HUES48 (cell line): ENCODE measurements around the gene ZNF544.

Source experiments
- H3K27ac ChIP-seq: one replicate; pipeline ENCODE4 v1.7.0; 2013; ENCODE audit warnings: low read depth, low read length, inconsistent platforms
- H3K27me3 ChIP-seq: 2 replicates; pipeline ENCODE4 v1.6.1; 2013; ENCODE audit warnings: mild to moderate bottlenecking, low read length; ENCODE audit not compliant: control insufficient read depth, insufficient read depth
- H3K36me3 ChIP-seq: 2 replicates; pipeline ENCODE4 v1.6.1; 2013; ENCODE audit warnings: low read length; ENCODE audit not compliant: control insufficient read depth, insufficient read depth
- H3K4me1 ChIP-seq: 2 replicates; pipeline ENCODE4 v1.6.1; 2013; ENCODE audit warnings: mild to moderate bottlenecking, low read length; ENCODE audit not compliant: control insufficient read depth, insufficient read depth
- H3K4me3 ChIP-seq: 2 replicates; pipeline ENCODE4 v1.5.1; 2013; ENCODE audit warnings: mild to moderate bottlenecking, low read depth, low read length
- H3K9ac ChIP-seq: 2 replicates; pipeline ENCODE4 v1.6.1; 2013; ENCODE audit warnings: mild to moderate bottlenecking, low read depth, low read length, moderate library complexity
- H3K9me3 ChIP-seq: 2 replicates; pipeline ENCODE4 v1.6.1; 2013; ENCODE audit warnings: low read length; ENCODE audit not compliant: control insufficient read depth, insufficient read depth

Gene ZNF544

GRCh38 chr19:58228585-58229254 lies at the start of gene ZNF544:
TSS of gene ZNF544 (plus strand) at chr19:58228914. CDS start at chr19:58244024, 15,110 bp downstream.
- H3K9ac ChIP-seq = peak within 1 kb of the TSS; percentile 98
- H3K4me1 ChIP-seq = peaks cover 11% of the 10 kb centered on the region
- peak within 1 kb of the TSS; percentile 94 for H3K4me3 ChIP-seq
- H3K36me3 ChIP-seq = peaks cover 41% of the 10 kb centered on the region
- no peaks in the 10 kb centered on the region for H3K9me3 ChIP-seq
- no peaks in the 10 kb centered on the region for H3K27me3 ChIP-seq
- peak within 1 kb of the TSS; percentile 94 for H3K27ac ChIP-seq

GRCh38 chr19:58181902-58182576 lies 46.7 kb upstream of the ZNF544 start:
- Histone ChIP-seq H3K9me3 (peaks cover 49% of the 10 kb centered on the region), H3K27me3 (no peaks in the 10 kb centered on the region), H3K36me3 (peaks cover 17% of the 10 kb centered on the region), H3K4me3 (peak overlapping the region; percentile 60), H3K27ac (no peak overlapping the region), H3K9ac (no peak overlapping the region), H3K4me1 (no peaks in the 10 kb centered on the region)

GRCh38 chr19:58182577-58182988 lies 46.1 kb upstream of the ZNF544 start:
- H3K9ac ChIP-seq = no peak overlapping the region
- H3K4me1 ChIP-seq = no peaks in the 10 kb centered on the region
- H3K36me3 ChIP-seq = peaks cover 23% of the 10 kb centered on the region
- no peaks in the 10 kb centered on the region for H3K27me3 ChIP-seq
- peaks cover 53% of the 10 kb centered on the region for H3K9me3 ChIP-seq
- H3K27ac ChIP-seq = no peak overlapping the region
- peak overlapping the region; percentile 98 for H3K4me3 ChIP-seq

GRCh38 chr19:58182989-58183816 lies 45.5 kb upstream of the ZNF544 start, which contains the start of gene ZNF274:
TSS of gene ZNF274 (plus strand) at chr19:58183061. CDS start at chr19:58183966, 905 bp downstream.
- Histone ChIP-seq H3K27me3 (no peaks in the 10 kb centered on the region), H3K36me3 (peaks cover 28% of the 10 kb centered on the region), H3K4me3 (peak within 1 kb of the TSS; percentile 98), H3K27ac (peak within 1 kb of the TSS; percentile 98), H3K9me3 (peaks cover 54% of the 10 kb centered on the region), H3K4me1 (no peaks in the 10 kb centered on the region), H3K9ac (peak within 1 kb of the TSS; percentile 99)

- Histone ChIP-seq H3K4me3 (peak overlapping the region; percentile 98), H3K9ac (peak overlapping the region; percentile 99), H3K27me3 (no peaks in the 10 kb centered on the region), H3K27ac (peak overlapping the region; percentile 98), H3K36me3 (peaks cover 30% of the 10 kb centered on the region), H3K4me1 (no peaks in the 10 kb centered on the region), H3K9me3 (peaks cover 56% of the 10 kb centered on the region)
Observed at GRCh38 chr19:58183817-58184215, 44.9 kb upstream of the ZNF544 start.

- peaks cover 94% of the 10 kb centered on the region for H3K9me3 ChIP-seq
- no peaks in the 10 kb centered on the region for H3K27me3 ChIP-seq
- H3K9ac ChIP-seq = no peak overlapping the region
- peak overlapping the region; percentile 12; the same call in 1 of the 2 replicates for H3K4me3 ChIP-seq
- H3K27ac ChIP-seq = no peak overlapping the region
- peaks cover 82% of the 10 kb centered on the region for H3K36me3 ChIP-seq
- no peaks in the 10 kb centered on the region for H3K4me1 ChIP-seq
Observed at GRCh38 chr19:58196901-58197616, 31.7 kb upstream of the ZNF544 start.

GRCh38 chr19:58203814-58204475 lies 24.8 kb upstream of the ZNF544 start:
- Histone ChIP-seq H3K36me3 (peaks cover 58% of the 10 kb centered on the region), H3K9ac (peak overlapping the region; percentile 38; the same call in 1 of the 2 replicates), H3K4me1 (no peaks in the 10 kb centered on the region), H3K27ac (no peak overlapping the region), H3K9me3 (peaks cover 50% of the 10 kb centered on the region), H3K4me3 (peak overlapping the region; percentile 64), H3K27me3 (no peaks in the 10 kb centered on the region)

GRCh38 chr19:58204566-58204965 lies 24.1 kb upstream of the ZNF544 start:
- no peak overlapping the region for H3K27ac ChIP-seq
- peak overlapping the region; percentile 64 for H3K4me3 ChIP-seq
- peaks cover 44% of the 10 kb centered on the region for H3K9me3 ChIP-seq
- no peaks in the 10 kb centered on the region for H3K27me3 ChIP-seq
- no peaks in the 10 kb centered on the region for H3K4me1 ChIP-seq
- peaks cover 60% of the 10 kb centered on the region for H3K36me3 ChIP-seq
- H3K9ac ChIP-seq = peak overlapping the region; percentile 30

GRCh38 chr19:58209577-58209976 lies 19.1 kb upstream of the ZNF544 start:
- Histone ChIP-seq H3K9ac (no peak overlapping the region), H3K9me3 (peaks cover 40% of the 10 kb centered on the region), H3K4me3 (no peak overlapping the region), H3K27me3 (no peaks in the 10 kb centered on the region), H3K27ac (no peak overlapping the region), H3K36me3 (peaks cover 81% of the 10 kb centered on the region), H3K4me1 (no peaks in the 10 kb centered on the region)
